Activated CD4-positive, CD25-positive, alpha-beta regulatory T cell (primary cell): ENCODE results near the gene GPER1.
A peak's percentile ranks its signal among the peaks of the same experiment; 100 is the strongest.
"Not testable (repeated sequence)": the region's sequence is repeated elsewhere in the genome, so short reads cannot be mapped to it uniquely, and the experiment has no call there.

ENCODE experiments used
- DNase-seq, 4 experiments: peaks; one replicate each; lab custom pipeline; 2025; lab: John Stamatoyannopoulos, UW

Gene GPER1

DNA sequence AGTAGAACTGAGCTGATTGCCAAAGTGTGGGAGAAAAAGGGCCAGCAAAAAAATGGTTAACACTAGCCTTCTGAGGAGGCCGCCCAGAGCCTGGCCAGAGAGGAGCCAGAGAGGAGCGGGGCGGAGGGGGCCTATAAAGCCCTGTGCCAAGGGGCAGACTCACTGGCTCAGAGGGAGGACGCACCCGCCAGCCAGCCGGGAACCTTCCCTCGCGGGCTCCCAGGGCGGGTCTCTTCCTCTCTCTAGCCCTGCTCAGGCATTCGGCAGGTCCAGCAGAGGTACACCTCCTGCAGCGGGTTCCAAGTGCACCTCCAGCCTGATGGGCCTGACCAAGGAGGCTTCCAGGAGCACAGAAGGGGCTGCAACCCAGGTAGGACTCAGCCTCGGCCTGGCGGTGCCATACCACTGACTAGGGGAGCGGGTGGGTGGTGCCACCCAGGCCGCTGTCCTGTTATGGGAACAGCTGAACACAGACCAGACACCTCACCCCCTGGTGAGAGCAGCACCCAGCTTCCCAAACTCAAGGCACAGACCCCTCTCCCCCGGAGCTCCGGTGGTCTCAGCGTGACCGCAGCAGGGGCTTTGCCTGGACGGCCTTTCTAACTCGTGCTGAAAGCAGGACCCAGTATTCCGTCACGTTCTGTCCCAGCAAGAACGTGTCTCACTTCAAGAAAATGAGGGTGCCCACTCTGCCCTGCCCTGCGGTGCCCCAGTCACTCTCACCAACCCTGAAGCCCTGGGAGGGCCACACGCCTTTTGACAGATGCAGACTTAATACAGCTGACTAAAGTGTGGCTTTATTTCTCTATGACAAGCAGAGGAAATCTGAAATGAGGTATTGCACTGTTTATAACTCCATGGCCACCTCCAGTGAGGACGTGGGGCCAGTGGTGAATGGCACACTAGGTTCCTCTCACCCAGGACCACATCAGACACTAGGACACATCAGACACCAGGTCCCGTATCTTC, at the start of gene GPER1:
Gene GPER1 (plus strand): TSS at position 162 of the 969 bp plus-strand sequence. CDS start 3,616 bp downstream, outside the sequence.
- no peak for DNase-seq

DNA sequence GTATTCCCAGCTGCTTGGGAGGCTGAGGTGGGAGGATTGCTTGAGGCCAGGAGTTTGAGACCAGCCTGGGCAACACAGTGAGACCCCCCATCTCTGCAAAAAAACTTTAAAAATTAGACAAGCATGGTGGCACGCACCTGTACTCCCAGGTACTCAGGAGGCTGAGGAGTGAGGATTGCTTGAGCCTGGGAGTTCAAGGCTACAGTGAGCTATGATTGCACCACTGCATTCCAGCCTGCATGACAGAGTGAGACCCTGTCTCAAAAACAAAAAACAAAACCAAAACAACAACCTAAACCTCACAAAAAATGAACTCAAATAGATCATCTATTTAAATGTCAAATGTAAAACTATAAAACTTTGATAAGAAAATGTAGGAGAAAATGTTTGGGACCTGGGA, 47.7 kb upstream of the GPER1 start:
- not testable (repeated sequence) for DNase-seq

DNA sequence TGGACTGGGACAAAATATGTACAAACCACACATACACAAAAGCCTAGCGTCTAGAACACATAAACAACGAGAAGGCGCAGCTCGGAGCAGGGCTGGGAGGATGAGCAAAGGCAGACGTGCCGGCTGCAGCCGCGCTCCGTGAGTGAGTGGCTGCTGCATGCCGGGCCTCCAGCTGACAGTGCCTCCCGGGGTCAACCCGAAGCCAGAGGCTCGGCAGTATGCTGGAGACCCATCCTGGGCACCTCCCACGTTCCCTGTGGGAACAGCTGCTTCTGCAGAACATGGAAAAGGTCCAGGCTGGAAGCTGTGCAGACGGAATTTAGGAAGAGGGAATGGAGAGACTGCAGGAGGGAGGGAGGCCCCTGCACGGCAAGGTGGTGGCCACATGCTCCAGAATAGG, 47.1 kb upstream of the GPER1 start:
- DNase-seq = no peak

DNA sequence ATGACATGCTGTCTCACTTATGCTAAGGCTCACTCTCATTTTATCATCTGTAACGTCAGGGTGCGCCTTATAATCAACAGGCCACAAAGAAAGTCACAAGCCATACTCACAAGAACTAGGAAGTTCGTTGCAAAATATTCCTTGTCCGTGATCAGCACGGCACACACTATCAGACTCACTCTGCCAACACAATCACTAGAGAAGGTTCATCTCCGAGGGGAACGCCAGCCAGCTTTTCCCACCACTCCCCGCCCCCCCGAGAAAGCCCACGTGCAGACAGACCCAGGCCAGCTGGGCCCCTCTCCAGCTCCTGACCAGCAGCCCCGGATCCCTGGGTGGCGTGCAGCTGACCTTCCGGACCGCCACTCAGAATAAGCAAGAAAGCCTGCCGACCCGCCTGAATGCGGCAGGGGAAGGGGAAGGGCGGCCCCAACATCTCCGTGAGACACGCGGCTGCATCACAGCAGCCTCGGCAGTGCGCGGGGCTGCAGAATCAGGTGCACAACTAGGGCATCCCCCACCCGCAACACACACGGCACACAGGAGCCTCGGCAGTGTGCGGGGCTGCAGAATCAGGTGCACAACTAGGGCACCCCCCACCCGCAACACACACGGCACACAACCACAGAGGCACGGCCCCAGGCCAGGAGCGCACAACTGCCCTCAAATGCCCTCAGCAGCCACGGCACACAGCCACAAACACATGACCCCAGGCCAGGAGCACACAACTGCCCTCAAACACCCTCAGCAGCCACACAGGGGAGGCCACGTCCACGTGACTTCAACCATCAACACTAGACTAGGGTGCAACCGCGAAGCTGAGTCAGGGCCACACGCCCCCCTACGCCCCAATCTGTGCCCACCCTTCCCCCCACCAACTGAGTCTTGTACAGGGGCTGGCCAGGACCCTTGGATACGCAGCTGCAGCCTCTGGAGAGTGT, 46.1 kb upstream of the GPER1 start:
- DNase-seq = no peak

DNA sequence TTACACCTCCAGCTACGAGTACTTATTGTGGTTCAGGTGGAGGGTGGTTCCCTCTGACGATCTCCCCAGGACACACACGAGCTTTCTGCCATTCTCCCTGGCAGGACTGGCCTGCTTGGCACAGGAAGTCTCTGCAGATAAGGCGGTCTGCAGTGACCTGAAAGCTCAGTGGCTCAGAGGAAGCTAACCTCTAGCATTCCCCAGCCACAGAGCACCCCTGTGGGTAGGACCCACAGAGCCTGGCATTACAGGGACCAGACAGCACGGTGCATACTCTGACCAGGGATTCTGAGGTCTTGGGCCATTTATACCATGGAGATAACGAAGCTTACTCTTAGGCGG, 45.5 kb upstream of the GPER1 start:
- DNase-seq = no peak

DNA sequence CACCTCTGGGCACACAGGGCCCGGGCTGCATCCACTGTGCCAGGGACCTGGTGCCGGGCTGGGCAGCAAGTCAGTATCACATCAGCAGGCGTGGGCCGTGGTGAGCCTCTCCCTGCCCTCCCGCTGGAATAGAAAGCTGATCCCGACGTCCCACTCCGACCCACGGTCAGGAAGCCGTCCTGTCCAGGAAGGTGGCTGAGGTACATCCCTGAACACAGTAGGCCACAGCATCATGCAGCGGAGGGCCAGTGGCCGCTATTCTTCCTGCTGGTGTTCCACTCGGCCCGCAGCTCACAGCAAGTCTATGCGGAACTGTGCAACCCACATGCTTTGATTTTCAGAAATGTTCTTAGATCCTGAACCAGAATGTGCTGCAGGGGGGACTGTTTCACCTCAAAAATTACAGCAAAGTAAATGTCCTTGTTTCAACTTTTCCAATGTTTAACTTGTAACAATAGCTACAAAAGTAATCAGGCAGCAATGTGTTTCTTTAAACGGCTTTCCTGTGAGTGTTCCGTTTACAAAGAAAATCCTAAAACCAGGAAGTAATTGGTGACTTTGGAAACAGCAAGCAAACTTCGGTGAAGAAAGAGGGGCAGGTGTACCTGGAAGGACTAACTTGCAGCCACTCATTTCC, 44.2 kb upstream of the GPER1 start:
- DNase-seq = no peak

DNA sequence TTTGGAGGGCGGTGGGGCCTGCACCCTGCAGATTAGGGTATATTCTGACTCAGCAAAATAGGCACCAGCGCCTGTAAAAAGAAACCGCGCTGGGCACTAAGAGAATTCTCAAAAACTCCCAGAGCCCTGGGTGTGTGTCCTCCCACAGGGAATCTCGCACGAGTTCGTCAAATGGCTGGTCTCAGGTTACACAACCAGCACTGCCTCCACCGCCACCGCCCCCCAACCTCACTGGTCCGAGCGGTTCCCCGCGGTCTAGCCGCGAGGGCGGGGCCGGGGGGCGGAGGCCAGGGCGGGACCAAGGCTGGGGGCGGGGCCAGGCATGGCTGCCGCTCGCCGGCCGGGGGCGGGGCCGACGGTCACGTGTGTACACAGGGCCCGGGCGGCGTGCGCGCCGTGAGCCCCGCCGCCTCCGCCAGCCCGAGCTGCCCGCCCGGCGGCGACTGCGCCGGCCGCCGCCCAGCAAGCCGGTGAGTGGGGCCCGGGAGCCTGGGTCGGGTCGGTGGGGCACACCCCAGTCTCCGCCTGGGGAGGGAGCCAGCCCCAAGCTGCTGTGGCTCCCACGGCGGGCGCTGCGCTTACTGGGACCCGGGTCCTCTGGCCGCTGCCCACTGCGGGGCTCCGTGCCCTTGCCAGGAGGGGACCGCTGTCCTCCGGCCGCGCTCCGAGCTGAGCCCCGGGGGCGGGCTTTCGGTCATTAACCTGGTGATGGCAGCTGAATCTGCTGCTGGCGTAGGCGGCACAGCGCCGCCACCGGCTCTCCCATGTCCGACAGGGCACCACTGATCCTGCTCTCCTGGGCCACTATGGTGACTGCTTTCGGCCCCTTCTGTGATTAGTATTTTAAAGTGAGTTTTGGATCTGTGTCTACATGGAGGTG, 43.5 kb upstream of the GPER1 start, which contains the start of gene GPR146:
Gene GPR146 (plus strand): TSS at position 358 of the 880 bp plus-strand sequence. CDS start 12,970 bp downstream, outside the sequence.
- DNase-seq = peak; percentile 88 to 91 (median 90)

DNA sequence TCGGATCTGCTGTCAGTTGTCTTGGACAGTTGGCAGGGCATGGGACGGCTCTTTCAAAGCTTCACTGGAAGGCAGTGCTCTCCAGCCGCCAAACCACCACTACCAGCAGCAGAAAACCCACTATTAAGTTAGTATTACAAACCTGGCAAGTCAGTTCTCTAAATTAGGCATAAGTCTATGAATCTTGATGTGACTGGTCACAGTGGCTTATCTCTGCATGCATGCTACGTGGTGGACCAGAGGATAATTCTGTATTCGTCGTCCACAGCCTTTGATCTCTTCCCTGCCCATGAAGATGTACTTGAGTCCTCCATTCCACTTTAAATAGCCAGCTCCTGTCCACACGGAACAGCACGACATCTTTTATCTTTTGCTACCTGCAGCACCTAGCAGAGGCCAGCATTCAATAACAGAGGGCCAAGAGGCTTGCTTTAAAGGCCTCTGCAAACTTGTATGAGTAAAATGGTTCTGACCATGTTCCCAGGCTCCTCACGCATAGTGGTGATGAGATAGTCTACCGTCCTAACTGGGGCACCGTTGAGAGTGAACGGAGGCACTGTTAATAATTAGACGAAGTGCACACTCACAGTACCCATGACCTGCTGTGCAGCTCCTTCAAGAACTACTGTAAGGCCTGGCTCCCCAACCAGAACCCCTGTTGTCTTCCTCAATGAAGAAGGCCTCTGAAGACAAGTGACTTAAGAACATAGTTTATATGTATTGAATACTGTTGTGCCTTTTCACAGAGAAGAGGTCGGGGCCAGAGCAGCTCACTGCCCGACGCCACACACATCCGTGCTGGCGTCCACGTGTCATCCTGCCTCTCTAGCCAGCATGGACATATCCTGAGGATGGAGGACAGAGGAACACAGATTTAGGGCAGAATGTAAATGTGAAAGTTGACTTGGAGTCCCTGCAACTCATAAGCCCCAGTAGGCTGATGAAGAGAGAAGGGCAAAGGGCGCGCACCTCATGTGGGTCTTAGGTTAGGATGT, 42.5 kb upstream of the GPER1 start:
- no peak for DNase-seq

DNA sequence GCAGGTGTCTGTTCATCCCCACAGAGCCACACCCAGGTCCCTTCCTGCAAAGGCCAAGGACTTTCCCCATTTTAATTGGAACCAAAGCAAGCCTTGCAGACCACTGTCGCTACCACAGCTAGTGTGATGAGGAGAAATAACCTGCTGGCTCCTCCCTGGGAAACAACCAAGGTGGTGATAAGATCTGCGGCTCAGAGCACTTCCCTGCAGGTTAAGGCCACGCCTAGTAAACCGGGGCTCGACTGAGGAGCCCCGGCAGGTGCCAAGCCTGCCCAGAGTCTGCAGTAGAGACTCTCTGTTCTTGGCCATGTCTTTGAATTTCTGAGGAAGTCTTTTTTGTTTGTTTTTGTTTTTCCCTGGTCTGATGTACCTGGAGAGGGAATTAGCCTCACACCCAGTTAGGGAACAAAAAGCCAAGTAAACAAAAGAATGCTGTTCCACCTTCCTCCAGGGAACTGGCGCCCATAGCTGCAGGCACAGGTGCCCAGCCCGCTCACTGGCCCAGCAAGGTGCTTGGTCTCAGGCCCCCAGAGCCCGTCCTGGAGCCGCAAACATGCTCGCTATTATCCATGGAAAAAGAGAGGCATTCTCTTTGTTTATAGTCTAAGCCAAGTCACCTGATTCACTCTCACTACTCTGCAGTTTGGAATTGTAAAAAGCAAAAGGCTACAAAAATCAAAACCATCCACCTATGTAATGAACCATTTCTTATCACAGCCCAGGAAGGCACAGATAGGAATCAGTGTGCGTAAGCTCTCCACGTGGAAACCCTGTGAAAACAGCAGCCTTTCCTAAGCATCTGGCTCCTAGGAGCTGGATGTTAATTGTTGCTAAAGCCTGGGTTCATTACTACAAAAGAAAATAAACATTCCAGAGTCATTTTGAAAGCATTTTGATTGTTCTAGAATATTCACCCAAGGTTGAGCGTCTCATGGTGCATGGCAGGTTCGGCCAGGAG, 40.9 kb upstream of the GPER1 start:
- DNase-seq = no peak

DNA sequence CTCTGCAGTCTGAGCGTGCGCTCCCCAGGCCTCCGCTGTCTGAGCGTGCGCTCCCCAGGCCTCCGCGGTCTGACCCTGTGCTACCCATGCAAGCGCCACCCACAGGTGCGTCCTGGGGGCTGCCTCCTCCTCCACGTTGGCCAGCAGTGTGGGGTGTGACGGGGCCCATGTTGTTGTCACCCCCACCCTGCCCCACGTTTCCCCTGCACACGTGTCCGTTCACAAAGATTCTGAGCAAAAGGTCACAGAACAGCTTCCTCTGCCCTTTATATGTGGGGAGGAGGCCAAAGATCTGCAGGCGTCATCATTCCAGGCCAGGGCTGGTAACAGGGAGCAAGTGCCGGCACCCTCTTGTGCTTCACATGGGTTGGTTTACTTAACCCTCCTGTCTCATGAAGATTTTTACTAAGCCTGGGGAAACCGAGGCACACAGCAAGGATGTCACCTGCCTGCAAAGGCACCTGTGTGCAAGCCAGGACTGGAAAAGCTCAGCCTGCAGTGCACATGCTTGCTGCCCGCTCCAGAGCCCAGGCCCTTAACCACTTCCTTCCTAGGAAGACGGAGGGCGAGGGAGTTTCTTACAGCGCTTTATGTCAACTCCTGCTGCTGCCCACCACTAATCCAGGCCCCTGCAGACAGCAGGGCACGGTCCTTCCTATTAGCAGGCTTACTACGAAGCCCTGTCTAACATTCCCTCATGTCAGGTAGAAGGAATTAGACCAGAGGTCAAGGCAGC, 38.7 kb upstream of the GPER1 start:
- DNase-seq = no peak

DNA sequence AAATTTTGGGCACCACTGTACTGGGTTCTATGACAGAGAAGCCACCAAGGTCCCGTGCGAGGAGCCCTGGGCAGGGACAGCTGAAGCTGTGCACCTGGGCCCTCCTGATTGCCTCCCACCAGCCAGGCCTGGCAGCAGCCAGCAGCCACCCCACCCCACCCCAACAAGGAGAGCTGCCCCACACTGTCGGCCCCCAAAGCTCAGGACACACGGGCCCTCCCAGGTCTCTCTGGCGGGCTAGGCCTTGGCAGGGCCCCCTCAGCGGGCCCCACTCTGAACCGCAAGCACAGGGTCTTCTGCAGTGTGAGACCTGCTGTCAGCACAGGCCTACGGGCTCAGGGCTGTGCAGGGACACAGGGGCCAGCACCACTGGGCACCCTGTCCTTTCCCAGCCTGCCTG, 38.1 kb upstream of the GPER1 start:
- DNase-seq = no peak

DNA sequence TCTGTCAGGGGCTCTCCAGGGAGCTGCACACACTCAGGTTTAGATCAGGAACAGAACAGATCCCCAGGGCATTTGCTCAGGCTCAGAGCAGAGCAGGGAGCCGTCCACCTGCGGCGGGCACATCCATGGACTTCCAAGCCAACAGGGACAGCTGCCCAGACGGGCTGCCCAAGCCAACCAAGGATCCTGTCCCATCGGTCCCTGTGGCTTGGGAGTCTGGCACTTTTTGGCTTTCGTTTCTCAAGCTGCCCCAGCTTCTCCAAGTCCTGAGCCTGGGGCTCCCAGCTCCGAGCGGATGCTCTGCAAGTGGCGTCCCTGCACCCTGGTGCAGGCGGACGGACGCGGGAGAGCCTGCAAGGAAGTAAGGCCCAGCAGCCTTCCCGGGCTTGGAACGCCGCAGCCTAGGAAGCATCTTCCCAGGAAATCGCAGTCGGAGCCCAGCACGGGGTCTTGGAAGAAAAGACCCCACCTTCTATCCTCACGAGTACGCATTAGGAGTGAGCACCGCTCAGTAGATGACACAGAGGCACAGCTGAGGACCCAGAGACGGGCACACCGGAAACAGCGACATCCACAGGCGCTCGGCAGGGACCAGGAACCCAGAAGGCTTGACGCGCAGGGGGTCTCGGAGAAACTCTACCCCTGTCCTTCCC, 37.5 kb upstream of the GPER1 start:
- no peak for DNase-seq

DNA sequence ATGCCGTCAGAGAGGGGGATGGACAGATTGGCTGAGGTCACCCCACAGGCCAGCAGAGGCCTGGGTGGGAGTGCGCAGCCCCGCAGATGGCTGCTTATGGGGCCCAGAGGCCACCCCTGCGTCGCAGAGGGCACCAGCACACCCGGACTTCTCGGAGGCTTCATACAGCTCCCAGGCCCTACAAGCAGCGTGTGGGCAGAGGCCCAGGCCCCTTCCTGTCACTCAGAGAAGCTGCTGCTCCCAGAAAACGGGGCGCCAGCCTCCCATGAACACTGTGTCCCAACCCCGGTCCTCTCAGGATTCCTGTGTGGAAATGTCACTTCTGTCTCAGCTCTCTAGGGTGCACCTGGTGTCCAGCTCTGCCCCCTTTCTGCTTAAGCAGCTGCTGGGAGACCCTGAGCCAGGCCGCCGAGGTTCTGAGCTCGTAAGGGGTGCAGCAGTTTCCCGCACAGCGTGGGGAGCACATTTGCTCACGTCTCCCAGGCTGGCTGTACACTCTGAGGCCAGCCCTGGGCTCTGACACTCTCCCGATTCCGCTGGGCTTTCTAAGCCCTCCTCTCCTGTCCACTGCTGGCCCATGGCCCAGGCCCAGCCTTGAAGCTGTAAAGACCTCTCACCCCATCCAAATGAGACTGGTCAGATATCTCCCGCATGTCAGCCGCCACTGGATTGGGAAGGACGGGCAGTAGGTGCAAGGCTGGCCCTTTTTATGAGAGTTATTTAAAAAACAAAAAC, 36.8 kb upstream of the GPER1 start:
- no peak for DNase-seq

DNA sequence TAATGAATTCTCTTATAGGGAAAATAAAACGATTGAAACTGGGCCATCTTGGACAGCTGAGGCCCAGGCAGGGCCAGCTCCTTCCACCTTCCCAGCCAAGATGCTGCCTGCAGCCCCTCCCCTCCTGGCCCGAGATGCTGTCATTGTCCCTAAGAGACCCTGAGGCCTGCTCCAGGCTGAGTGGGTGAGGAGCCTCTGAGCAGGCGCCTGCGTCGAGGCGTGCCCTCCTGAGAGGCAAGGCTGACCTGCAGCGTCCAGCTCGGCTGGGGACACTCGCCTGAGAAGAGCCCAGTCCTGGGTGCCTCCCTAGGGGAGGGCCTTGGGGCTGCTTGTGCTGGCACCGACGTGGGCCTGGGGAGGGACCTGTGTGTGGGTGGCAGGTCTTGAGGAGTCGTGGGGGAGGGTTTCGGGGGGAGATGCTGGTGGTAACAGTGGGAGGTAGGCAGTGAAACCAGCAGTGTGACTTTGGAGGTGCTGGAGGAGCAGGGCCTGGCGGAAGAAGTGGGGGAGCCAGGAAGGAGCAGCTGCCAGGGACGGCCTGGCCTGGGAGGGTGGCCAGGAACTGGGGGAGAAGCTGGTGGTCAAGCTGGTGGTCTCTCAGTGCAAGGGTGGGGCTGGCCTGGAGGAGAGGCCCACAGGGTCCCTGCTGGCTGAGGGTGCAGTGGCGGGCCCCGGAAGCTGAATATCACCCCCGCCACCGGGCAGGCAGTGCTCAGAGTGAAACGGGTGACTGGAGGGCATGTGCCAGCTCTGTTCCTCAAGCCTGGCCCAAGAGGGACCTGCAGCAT, 35.7 kb upstream of the GPER1 start:
- no peak for DNase-seq

DNA sequence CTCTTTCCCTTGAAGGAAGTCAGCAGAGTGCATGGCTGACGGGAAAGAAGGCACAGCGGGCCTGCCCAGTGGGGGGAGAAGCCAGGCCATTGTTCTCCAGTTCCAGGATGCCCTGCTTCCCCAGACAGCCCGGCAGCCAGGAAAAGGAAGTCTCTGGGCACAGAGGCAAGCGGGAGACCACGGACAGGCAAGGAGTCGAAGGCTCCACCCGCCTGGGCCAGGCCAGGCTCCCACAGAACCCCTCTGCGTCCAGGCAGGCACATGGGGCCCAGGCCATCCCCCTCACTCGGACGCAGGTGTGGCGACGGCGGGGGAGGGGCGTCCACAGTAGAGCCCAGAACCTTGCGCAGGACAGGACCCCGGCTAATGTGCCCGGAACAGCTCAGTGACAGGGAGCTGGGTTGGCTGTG, 34.9 kb upstream of the GPER1 start:
- no peak for DNase-seq

DNA sequence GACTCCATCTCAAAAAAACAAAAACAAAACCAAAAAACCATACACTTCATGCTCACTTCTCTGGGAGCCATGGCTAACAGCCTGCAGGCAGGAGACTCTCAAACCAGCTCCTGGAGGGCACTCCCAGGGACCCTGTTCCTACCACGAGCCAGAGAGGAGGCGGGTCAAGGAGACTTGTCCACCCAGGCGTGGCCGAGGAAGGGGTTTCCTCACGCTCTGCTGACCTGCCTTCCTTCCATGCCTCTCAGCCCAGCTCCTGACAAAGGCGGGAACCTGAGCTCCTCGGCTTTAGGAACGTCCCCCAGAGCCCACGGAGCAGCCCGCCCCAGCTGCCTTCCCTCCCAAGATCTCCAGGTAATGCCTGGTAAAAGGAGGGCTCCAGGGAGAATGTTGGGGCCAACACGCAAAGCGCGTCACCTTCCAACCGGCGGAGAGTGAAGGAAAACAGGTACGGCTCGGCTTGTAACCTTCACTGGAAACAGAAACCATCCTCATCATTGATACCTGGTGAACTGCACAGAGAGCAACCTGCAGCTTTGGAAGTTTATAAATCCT, 34.0 kb upstream of the GPER1 start:
- no peak for DNase-seq
